Inflammatory macrophage treated with lipopolysaccharide for 1 hour (primary cell): Measurements from ENCODE around the gene CCDC197.

Source experiments
- DNase-seq, 2 donors: peaks; one replicate each; pipeline ENCODE4 v3.0.0-alpha.2; 2020 to 2022

Gene CCDC197

DNA sequence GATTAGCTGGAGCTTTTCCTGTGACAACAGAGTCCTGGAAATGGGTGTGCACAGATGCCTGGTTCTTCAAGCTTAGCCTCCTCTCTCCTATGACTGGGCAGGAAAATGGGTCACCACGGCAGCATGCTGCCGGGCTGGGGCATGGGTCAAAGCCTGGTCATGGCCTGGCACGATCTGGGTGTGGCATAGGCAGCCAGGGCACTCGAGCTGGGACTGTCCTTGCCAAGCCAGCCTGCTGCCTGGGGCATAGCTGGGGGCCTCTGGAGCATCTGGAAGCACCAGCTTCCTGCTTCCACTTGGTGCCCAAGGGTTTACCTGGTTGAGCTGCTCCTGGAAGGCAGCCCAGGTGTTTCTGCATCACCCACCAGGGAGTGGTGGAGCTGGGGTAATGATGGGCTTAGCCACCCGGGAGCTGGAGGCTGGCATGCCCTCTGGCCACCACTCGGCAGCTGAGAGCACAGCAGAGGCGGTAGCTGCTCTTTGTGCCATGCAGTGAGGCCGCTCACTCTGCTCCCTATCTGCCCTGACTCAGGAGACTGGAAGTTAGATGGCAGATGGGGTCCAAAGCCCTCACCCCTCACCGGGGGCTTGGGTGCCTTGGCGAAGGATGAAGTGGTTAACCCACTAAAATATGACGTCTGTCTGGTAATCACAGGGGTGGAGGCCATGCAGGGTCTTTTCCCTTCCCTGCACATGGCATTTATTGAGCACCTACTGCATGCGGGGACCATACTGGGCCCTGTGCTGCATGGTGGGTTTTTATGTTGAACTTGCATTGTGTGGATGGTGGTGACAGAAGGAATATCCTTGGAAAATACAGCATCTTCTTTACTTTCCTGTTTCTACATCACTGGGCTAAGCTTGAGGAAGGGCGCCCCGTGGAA lies 30.7 kb downstream of the CCDC197 start:
- DNase-seq, result no peak

DNA sequence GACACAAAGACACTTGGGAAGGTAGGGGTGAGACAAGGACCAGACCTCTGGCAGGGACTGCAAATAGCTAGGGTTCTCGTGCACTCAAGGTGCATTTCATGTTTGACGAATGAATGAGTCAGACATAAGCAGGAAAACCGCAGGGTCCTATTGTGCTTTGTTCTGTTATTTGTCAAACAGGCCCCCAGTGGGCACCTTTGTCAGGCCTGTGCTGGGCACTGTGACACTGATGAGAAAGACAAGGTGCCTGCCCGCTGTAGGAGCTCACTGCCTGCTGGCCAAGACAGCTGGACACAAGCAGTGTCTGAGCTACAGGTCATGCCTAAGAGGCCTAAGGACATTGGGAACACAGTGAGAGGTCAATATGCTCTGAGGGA lies 31.3 kb downstream of the CCDC197 start:
- no peak for DNase-seq

DNA sequence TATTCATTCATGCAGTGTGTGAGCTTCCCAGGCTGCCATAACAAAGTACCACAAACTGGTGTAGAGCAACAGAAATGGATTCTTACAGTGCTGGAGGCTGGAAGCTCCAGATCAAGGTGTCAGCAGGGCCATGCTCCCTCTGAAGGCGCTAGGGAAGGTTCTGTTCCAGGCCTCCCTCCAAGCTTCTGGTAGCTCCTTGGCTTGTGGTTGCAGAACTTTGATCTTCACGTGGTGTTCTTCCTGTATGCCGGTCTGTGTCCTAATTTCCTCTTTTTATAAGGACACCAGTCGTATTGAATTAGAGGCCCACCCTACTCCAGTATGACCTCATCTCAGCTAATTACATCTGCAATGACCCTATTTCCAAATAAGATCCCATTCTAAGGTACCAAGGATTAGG lies 32.2 kb downstream of the CCDC197 start:
- peak; percentile 57 to 72 for DNase-seq

DNA sequence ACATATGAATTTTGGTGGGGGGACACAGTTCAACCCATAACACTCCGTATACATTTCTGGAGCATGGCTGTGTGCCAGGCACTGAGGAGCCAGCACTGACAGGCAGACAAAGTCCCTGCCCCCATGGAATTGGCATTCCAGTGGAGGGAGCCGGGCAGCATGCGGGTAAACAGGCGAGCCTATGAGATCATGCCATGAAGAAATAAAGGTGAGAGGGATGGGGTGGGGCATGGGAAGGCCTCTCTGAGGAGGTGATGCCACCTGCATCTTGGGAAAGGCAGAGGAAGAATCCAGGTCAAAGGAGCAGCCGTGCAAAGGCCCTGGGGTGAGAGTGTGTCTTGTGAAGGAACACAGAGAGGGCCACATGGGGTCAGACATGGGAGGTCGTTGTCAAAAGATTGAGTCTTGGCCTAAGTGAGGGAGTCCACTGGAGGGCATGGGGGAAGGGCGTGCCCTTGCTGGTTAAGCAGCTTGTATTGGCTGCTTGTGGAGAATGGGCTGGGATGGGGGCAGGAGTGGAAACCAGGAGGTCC lies 32.6 kb downstream of the CCDC197 start:
- no peak for DNase-seq

DNA sequence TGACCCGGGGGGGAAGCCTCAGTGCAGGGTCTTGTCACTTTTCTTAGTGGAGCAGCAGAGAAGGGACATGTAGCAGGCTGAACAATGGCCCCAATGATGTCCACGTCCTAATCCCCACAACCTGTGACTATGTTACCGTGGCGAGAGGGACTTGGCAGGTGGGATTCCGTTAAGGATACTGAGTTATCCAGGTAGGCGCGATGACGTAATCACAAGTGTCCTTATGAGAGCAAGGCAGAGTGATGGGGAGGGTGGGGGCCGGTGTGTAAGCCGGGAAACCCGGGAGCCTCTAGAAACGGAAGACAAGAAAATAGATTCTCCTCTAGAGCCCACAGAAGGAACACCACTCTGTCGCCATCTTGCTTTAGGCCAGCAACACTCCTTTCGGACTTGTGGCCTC lies 33.5 kb downstream of the CCDC197 start:
- no peak for DNase-seq

DNA sequence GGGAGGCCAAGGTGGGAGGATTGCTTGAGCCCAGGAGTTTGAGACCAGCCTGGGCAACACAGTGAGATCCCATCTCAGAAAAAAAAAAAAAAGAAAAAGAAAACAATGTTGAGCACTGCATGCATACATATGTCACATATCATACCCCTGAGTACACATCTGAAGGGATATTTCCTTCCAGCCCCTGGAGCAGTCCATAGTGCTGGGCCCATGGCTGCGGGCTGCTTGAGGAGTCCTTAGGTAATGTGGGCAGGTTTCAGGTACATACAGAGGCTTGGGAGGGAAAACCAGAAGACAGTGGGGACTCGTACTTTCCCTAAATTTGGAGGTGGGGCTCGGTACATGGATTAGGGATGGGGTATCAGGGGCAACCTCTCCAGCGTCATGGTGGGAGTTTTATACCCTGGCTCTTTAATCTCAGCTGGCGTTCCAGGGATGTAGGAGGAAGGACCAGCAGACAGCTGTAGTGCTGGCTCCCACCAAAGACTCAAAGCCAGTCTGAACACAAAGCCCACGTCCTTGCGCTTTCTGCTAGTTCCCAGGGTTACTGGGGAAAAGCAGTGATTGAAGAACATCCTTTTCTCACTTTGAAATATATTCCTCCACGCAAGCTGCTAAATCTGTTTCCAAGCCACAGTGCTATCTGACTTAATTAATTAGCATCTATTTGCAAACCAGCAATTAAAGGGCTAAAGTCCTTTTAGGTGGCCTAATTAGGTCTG lies 34.2 kb downstream of the CCDC197 start:
- DNase-seq, result no peak

DNA sequence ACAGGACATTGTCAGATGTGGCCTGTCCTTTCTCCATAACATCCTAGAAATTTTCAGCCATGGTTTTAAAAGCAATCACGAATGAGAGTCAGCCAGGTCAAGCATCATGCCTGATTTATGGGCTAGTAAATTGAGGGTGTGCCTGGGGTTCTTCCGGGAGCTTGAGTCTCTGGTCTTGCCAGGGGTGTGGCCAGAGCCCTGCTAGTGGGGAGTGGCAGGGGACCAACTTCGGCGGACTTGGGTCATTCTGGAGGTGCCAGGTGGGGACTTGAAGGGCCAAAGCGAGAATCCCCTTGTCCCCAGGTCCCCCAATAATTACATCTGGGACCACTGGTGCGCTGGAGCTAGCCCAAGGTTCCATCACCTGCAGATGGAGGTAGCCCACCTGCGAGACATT lies 34.8 kb downstream of the CCDC197 start:
- no peak for DNase-seq

DNA sequence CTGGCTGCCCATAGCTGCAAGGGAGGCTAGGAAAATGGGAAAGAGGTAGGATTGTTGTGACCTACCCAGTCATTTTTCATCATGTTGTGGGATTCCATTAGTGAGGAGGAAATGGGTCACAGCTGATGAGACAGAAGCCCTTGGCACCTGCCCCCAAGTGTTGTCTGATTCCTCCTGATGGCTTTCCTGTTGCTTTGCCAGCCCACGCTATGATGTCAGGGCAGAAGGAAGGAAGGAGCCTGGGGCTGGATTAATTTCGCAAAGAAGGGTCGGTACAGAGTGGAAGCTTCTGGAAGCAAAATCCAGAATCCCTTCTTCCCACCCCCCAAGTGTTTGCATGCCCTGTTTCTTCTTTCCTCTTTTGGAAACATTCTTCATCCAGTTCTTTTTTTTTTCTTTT lies 37.8 kb downstream of the CCDC197 start:
- DNase-seq, result no peak

DNA sequence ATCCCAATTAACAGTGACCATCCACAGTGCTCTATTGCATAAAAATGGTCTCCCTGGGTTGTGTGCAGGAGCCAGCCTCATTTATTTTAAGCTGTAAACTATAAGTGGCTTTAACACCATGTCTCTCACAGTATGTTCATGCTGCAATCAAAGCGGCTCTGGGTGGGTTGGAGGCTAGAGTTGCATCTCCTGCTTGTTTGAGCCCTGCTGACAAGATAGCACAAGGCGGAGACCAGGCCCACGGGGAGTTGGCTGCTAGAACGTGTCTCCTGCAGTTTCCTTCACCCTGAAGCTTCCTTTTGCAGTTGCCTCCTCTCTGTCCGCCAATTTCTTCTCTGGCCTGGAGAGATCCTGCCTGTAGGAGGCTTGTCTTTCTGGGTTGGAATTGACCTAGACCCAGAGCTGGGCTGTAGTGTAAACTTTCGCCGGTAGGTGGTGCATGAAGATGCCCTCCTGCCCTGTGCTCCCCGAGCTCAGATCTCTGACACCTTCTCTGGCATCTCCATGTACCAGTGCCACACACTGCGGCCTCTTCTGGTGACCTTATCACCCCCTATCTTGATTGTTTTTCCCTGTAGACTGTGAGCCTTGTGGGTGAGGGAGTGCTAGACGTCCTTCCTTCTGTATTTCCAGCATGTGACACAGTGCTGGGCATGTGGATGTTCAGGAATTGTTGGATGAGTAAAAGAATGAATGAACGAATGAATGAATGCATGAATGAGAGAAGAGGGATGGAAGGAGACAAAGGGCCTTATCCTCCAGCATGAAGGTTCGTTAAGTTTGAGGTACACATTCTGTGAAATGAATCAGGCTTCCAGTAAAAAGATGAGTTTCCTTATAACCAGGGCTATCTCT lies 39.4 kb downstream of the CCDC197 start:
- DNase-seq, result peak; percentile 56 to 87

DNA sequence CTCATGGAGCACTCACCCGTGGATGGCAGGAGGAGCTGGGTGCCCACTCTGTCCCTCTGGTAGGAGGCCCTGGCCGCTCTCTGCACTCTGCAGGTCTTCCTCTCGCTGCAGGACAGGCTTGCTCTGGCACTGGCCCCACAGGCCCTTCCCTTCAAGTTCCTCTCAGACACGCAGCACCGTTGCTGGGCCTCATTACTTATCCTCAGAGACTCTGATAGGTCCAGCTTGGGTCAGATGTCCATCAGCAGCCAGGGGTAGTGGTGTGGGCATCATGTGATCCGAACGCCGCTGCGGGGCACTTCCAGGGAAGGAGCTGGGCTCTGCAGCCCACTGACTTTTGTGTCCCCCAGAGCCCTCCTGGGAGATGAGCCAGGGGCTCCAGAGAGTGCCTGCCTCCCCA lies 40.9 kb downstream of the CCDC197 start:
- no peak for DNase-seq

DNA sequence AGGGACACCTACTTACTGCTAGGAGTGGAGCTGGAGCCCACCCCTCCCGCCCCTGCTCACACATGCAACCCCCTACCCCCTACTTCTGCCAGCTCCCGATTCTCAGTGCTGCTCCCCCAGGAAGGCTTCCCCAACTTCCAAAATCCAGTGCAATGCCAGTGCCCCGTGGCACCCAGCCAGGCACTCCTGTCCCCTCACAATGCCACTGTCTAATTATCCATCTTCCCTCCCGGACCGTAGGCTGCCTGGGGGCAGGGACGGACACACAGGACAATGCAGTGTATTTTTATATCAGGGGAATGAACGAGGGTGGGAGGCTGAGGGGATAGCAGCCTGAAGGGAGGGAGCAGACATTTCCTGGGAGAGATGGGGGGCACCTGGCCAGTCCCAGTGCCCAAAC lies 41.4 kb downstream of the CCDC197 start:
- no peak for DNase-seq

DNA sequence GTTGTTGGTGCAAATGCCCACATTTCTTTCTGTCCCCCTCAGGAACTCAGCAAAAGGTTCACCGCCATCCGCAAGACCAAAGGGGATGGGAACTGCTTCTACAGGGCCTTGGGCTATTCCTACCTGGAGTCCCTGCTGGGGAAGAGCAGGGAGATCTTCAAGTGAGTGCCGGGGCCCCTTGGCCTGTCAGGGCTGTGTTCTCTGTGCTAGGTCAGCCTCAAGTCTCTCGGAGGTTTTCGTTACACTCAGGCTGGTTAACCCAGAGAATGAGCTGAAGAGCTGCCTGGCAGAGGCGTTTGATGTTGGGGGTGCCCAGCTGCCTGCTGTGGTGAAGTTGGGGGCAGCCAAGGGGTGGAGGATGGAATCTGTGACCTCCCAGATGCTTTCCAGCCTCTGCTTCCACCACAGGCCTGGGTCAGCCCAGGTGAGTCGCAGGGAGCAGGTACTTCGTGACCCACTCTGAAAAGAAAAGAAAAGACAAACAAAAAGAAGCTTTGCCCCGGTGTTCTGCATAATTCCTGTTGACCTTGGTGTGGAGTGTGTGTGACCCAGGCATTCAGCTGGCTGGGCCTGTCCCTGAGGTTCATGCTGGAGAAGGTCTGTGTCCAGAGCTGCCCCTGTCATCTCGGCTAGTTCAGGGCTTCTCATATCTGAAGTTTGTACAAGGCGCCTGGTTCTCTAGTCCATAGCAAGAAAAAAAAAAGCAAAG lies 42.0 kb downstream of the CCDC197 start:
- DNase-seq, result no peak

DNA sequence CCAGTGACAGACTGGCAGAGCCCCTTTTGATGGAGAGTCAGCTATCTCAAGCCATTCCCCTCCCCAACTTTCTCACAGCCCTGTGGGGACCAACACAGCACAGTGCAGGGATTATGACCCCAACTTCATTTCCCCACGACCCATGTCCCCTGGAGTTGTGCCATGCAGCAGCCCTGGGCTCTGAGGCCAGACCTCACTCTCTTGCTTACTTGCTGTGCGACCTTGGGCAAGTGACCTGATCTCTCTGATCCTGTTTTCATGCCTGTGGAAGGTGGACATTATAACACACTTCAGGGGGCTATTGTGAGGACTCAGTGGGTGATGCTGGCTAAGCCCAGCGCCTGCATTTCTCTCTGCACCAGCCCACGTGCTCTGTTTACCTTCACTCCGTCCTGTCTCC lies 43.1 kb downstream of the CCDC197 start:
- no peak for DNase-seq

DNA sequence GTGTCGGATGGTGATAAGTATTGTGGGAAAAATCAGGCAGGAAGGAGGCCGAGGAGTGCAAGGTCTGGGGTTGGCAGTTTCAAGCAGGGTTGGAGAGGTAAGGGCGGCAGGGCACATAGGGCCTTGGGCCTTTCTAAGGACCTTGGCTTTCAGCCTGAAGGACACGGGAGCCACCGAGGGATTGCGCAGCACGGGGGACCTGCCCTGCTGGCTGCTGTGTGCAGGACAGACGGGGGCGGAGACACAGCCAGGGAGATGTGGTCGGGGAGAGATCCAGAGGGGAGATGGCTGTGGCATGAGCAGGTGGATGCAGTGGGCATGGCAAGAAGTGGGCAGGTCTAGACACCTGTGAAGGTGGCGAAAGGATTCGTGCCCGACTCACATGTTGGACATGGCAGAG lies 43.7 kb downstream of the CCDC197 start:
- DNase-seq, result no peak

DNA sequence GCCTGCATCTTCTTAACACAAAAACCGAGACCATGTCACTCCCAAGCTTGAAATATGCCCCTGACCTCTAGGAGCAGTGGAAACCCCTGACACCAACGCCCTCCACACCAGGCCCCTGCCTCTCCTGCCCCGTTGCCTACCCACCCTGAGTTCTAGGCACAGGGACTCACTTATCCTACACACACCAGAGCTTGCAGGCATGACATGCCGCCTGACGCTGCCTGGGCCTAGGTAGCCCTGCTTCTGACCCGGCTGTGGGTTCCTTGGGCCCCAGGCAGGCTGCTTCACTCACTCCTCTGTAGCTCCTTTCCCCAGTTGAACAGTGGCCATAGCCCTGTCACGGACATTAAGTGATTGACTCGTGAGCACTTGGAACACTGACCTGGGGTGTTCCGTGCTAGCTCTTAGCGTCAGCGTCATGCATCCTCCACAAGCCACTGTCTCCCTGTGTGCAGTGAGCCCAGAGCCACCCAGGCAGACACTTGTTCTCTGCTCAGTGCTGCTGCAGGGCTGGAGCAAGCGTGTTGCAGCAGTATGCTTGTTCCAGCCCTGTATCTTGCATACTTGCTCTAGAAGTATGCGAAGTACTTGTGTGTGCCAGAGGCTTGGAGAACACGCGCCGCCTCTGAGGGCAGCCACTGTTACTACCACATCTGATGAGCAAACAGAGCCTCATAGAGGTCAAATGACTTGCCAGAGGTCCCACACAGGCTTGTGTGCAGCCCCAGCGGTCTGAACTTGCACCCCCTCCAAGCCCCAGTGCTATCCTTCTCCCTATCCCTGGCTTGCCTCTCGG lies 44.6 kb downstream of the CCDC197 start:
- no peak for DNase-seq

DNA sequence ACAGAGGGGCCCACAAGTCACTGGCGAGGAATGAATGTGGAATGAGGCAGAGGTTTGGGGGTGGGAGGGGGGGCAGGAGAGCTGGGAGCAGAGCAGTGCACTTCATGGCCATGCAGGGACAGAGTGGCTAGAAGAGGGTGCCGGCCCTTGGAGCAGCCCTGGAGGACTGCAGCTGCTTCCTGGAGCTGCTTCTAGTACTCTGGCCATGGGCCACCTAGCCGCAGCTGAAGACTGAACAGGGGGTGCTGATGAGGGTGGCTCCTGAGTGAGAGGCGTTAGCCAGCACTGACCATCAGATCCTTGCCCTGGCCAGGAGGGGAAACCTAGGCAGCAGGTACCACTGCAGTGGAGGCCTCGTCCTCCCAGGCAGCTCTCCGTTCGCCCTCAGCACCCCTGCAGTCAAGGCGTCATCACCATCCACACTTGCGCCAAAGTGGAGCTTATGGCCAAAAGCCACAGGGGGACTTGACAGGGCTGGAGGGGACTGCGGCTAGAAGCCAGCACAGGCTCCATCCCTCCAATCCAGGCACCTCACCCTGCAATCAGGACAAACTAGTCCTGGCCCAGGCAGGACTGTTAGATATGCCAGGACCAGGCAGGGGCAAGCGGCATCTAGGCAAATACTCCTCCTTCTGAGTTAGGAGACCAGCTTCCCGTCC lies 45.5 kb downstream of the CCDC197 start:
- no peak for DNase-seq

DNA sequence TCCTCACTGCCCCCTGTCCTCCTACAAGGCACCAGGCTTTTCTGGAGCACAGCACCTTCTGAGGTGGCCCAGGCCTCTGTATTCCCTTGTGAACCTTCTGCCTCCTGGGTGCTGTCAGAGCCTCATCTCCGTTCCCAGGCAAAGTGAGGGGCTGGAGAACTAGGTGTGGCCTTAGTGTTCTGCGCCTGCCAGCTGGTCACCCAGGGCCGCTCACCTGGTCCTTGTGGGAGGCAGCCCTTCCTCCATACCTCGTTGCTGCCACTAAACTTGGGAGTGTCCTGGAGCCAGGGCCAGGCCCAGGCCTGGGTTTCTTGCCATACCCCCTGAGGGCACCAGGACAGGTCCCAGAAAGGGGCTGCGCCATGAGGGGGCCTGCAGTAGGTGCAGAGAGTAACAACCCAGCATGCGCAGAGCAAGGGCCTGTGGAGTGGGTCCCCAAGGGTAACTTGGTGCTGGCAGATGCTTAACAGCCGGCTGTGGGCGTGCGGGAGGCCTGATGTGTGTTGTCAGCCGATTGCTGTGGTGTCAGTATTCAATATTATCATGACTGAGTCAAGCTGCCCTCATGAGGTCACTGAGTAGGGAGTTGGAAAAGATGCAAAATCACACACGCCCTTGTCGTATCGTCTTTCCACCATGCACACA lies 46.1 kb downstream of the CCDC197 start:
- no peak for DNase-seq

DNA sequence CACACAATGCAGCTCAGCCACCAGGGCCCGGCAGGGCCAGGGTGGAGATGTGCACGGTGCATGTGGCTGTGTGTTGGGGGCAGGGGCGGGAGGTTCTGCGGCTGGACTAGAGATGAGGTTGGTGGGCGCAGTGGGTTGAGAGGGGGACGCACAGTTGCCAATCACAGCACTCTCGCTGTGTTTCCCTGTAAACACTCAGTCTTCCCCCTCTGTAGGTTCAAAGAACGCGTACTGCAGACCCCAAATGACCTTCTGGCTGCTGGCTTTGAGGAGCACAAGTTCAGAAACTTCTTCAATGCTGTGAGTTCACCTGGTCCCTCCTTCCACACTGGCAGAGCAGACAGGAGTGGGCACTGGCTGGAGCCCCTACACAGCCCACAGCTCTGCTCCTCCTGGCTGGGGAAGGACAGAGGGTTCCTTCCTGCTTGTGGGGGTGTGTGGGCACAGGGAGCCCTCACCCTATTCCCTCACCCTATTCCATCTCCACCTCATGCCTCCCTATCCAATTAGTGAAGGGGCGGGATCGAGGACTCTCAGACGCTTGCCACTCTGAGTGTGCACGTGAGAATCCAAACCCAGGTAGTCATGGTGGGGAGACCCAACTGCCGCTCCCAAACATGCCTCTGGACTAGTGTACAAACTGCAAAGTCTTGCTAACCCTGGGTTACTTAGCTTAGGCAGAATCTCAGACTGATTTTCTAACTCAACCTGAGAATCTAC lies 46.8 kb downstream of the CCDC197 start:
- no peak for DNase-seq

DNA sequence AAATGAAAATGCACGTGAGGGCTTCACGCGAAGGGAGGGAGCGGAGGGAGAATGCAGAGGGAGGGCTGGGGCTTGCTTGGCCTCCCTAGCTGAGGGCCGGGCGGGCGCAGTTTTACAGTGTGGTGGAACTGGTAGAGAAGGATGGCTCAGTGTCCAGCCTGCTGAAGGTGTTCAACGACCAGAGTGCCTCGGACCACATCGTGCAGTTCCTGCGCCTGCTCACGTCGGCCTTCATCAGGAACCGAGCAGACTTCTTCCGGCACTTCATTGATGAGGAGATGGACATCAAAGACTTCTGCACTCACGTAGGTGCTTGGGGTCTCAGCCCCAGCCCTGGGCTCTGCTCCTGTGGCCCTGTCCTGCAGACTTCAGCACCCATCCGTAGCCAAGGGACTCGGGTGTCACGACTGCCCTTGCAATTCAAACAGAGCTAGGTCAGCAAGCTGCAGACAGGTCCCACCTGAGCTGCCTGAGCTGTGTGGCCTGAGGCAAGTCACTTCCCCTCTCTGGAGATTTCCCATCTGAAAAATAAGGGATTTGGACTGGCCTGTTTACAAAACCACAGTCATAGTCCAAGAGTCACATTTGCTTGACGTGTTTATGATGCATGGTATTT lies 47.5 kb downstream of the CCDC197 start:
- DNase-seq, result no peak
